Hepatocyte (in vitro differentiated cells): ENCODE data around the gene SRGAP2C. TPM values are rescaled to one million over a fixed set of nuclear protein-coding genes. Genes with fewer than 3 reads are reported as not detected.
"Not testable (repeated sequence)": the region's sequence is repeated elsewhere in the genome, so short reads cannot be mapped to it uniquely, and the experiment has no call there.

Experiments
- DNase-seq: peaks from one replicate; pipeline ENCODE4 v3.0.0-alpha.2; 2016; ENCODE audit warnings: low spot score
- H2AFZ ChIP-seq: fragments of 200-600 bp; sonication (generic); 2 replicates; pipeline ENCODE4 v1.6.0; 2016; ENCODE audit warnings: antibody characterized with exemption, mild to moderate bottlenecking
- H3K27ac ChIP-seq: fragments of 200-600 bp; sonication (generic); 2 replicates; pipeline ENCODE4 v1.5.1; 2016; ENCODE audit warnings: mild to moderate bottlenecking
- H3K27me3 ChIP-seq: fragments of 200-600 bp; sonication (generic); 2 replicates; pipeline ENCODE4 v1.6.1; 2016
- H3K36me3 ChIP-seq: fragments of 200-600 bp; sonication (generic); replicated peaks from 2 replicates; pipeline ENCODE4 v1.5.1; 2016; ENCODE audit warnings: low read depth; ENCODE audit not compliant: insufficient read depth
- H3K4me1 ChIP-seq: fragments of 200-600 bp; sonication (generic); 2 replicates; pipeline ENCODE4 v1.5.1; 2016; ENCODE audit warnings: mild to moderate bottlenecking, moderate library complexity; ENCODE audit not compliant: insufficient read depth
- H3K4me2 ChIP-seq: fragments of 200-600 bp; sonication (generic); 2 replicates; pipeline ENCODE4 v1.6.0; 2016
- H3K4me3 ChIP-seq: fragments of 200-600 bp; sonication (generic); 2 replicates; pipeline ENCODE4 v1.5.1; 2016; ENCODE audit warnings: mild to moderate bottlenecking
- H3K79me2 ChIP-seq: fragments of 200-600 bp; sonication (generic); 2 replicates; pipeline ENCODE4 v1.6.0; 2017; ENCODE audit warnings: mild to moderate bottlenecking
- H3K9me2 ChIP-seq: fragments of 200-600 bp; sonication (generic); replicated peaks from 2 replicates; pipeline ENCODE4 v1.6.0; 2017; ENCODE audit warnings: mild to moderate bottlenecking; ENCODE audit not compliant: insufficient read depth
- H3K9me3 ChIP-seq: fragments of 200-600 bp; sonication (generic); 2 replicates; pipeline ENCODE4 v1.5.1; 2016; ENCODE audit warnings: low read depth, mild to moderate bottlenecking
- H4K20me1 ChIP-seq: fragments of 200-600 bp; sonication (generic); 2 replicates; pipeline ENCODE4 v1.6.0; 2016; ENCODE audit warnings: mild to moderate bottlenecking; ENCODE audit not compliant: insufficient read depth, poor library complexity, severe bottlenecking
- WGBS: methylation state at CpG from one replicate; pipeline ENCODE4 v1.1.6; 2016; ENCODE audit warnings: low lambda C conversion rate; ENCODE audit errors: missing lambda C conversion rate; 5-methylcytosine and 5-hydroxymethylcytosine counted together
- polyA plus RNA-seq: library from polyadenylated mRNA; unstranded; fragments of >200 nt; fragmentation: Nextera tagmentation; extraction: Ambion mirVana; gene quantifications from 2 replicates; pipeline ENCODE4 v1.2.1, GENCODE V29; 2016
- total RNA-seq: library from RNA; depleted of rRNA; stranded (reverse); fragments of >200 nt; gene quantifications from 2 replicates; pipeline ENCODE4 v1.2.3, GENCODE V29; 2014

The SRGAP2C gene
- total and polyA plus RNA-seq, 2 experiments from 2014 or later = 7.2 to 10.6 TPM

- H3K4me3 ChIP-seq, H3K9me2 ChIP-seq, H3K36me3 ChIP-seq, H3K9me3 ChIP-seq, H3K27me3 ChIP-seq, DNase-seq, H3K27ac ChIP-seq, H3K4me2 ChIP-seq, H3K79me2 ChIP-seq, H4K20me1 ChIP-seq, H2AFZ ChIP-seq, H3K4me1 ChIP-seq: not testable (repeated sequence)
- WGBS = 92% methylated on average over 2 of the region's 3 CpGs
Measured at GRCh38 chr1:121343311-121343906, 158.6 kb downstream of the SRGAP2C start.

DNA sequence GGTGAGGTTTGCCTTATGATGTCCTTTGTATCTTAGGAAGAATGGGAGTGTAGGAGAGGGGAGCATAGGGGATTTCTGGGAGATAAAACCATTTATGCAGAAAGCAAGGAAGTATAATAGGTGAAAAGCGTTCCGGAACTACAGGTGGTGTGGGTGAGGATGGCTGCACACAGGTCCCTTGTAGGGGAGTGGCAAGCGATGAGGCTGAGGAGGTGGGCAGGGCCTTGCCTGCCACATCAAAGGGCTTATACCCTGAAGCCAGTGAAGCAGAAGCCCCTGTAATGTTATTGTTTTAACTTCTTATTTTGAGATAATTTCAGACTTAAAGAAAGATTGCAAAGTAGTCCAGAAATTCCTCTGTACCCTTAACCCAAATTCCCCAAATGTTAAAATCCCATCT lies 159.6 kb downstream of the SRGAP2C start:
- not testable (repeated sequence) for H2AFZ ChIP-seq, H3K36me3 ChIP-seq, H3K27ac ChIP-seq, H3K4me1 ChIP-seq, H3K27me3 ChIP-seq, H3K4me2 ChIP-seq, H3K9me3 ChIP-seq, H4K20me1 ChIP-seq, DNase-seq, H3K4me3 ChIP-seq, H3K9me2 ChIP-seq, H3K79me2 ChIP-seq
- WGBS = no CpG with 5 or more reads among the region's 3 CpGs

- not testable (repeated sequence) for H2AFZ ChIP-seq, H3K9me2 ChIP-seq, H3K27me3 ChIP-seq, H4K20me1 ChIP-seq, H3K27ac ChIP-seq, DNase-seq, H3K4me3 ChIP-seq, H3K79me2 ChIP-seq, H3K4me2 ChIP-seq, H3K4me1 ChIP-seq, H3K9me3 ChIP-seq, H3K36me3 ChIP-seq
- 89% methylated on average over 3 of the region's 3 CpGs for WGBS
Measured at GRCh38 chr1:121346654-121347053, 161.9 kb downstream of the SRGAP2C start.

- H3K27ac ChIP-seq, H4K20me1 ChIP-seq, H3K79me2 ChIP-seq, H3K4me3 ChIP-seq, H3K27me3 ChIP-seq, H3K4me1 ChIP-seq, DNase-seq, H2AFZ ChIP-seq, H3K9me2 ChIP-seq, H3K9me3 ChIP-seq, H3K4me2 ChIP-seq, H3K36me3 ChIP-seq: not testable (repeated sequence)
- WGBS = 68% methylated on average over 4 of the region's 5 CpGs
Measured at GRCh38 chr1:121347476-121347875, 162.7 kb downstream of the SRGAP2C start.

DNA sequence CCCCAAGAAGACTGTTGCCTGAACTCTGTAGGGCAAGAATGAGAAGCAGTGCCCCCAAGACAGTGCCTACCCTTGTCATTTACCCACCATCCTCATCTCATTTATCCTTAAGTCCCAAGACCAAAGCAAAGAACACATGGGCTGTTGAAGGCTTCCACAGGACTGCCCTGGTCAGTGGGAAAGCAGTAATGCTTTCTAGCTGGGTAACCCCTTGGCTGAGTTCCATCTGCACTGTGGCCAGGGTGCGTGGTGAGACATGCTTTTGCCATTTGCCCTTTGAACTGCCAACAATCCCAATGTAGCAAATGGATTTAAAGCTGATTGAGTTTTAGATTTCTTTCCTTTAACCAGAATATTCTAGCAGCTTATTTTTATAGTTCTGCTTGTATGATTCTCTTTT lies 163.3 kb downstream of the SRGAP2C start:
- H3K36me3 ChIP-seq, H3K9me3 ChIP-seq, H3K4me3 ChIP-seq, DNase-seq, H3K4me1 ChIP-seq, H3K9me2 ChIP-seq, H3K4me2 ChIP-seq, H2AFZ ChIP-seq, H3K27ac ChIP-seq, H4K20me1 ChIP-seq, H3K79me2 ChIP-seq, H3K27me3 ChIP-seq: not testable (repeated sequence)
- no CpG with 5 or more reads among the region's 1 CpG for WGBS

DNA sequence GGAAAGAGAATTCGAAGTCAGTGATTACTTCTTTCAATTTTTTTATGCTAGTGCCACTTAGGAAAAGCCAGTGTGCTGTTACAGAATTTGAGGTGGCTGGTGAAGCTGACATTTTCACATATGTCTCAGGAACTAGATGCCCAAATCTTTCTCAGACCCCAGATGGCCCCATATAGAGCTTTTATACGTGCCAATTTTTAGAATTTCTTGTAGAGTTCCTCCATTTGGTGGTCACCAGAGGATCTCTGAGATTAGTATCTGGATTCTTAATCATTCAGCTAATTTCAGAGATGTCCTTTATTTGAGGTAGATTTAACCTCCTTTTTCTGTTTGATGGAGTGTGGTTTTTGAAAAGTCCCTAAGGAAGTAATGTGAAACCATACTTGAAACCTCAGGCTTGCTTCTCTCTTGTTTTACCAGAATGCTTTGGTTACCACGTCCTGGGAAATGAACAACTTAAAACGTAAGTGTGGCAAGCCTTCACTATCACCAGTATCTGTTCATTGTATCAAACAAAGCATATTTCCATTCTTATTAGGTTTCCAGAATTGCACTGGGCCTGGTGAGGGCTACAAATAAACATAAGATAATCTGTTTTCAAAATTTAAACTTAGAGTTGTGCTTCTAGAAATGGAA lies 164.7 kb downstream of the SRGAP2C start:
- H3K27ac ChIP-seq, H3K4me2 ChIP-seq, H3K9me2 ChIP-seq, H3K27me3 ChIP-seq, H3K9me3 ChIP-seq, H2AFZ ChIP-seq, H3K4me1 ChIP-seq, DNase-seq, H3K36me3 ChIP-seq, H3K4me3 ChIP-seq, H3K79me2 ChIP-seq, H4K20me1 ChIP-seq: not testable (repeated sequence)
- WGBS = 100% methylated on average over 1 of the region's 4 CpGs

DNA sequence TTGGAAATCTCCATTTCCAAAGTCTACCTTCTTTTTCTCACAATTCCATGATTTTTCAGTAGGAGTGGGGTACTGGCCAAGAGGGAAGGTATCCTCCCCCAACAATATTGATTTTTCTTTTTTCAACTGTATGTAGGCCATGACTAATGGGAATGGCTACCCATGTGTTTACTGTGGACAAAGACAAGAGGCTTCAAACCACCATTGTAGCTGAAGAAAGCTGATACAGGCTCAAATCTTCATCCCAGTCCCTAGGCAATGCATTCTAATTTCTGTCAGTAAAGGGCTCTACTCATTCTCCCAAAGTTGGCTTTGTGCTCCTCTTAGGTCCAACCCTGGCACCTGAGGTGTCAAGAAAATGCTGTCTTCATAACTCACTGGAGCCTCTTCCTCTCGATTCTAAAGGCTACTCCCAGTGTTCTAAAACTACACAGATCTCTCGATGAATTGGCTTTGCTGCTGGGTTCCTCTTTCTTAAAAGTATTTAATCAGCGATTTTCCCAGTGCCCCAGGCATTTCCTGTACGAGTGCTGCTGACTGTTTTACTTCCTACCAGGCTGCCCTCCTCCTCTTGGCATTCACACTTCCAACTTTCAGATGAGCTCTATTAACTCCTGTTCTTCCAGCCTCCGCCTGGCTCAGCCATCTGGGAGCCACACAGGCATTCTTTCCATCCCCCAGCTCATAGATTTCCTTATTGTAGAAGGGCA lies 171.1 kb downstream of the SRGAP2C start:
- not testable (repeated sequence) for H3K4me2 ChIP-seq, H3K9me2 ChIP-seq, H3K27me3 ChIP-seq, H3K4me1 ChIP-seq, H3K4me3 ChIP-seq, H3K9me3 ChIP-seq, H3K27ac ChIP-seq, H3K36me3 ChIP-seq, H2AFZ ChIP-seq, DNase-seq, H3K79me2 ChIP-seq, H4K20me1 ChIP-seq
- no CpG with 5 or more reads among the region's 5 CpGs for WGBS

DNA sequence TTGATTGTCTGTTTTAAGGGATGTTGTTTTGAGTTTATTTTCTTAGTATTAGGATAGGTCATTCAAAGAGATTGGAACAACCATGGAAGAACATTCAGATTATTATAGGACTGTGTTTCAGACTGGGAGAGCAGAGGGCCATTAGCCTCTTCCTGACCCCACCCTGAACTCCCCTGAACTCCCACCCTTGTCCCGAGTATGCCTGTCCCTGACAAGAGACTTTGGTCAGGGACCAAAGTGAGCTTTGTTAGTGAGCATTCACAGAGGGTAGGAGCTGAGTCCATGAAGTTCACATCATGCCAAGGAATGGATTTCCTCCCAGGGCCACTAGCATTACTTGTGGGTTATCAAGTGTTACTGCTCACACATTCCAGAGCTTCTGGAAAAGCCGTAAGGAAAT lies 172.0 kb downstream of the SRGAP2C start:
- H3K27ac ChIP-seq, H3K27me3 ChIP-seq, H3K9me2 ChIP-seq, H3K4me1 ChIP-seq, H3K36me3 ChIP-seq, H3K9me3 ChIP-seq, H3K4me2 ChIP-seq, H4K20me1 ChIP-seq, H2AFZ ChIP-seq, DNase-seq, H3K4me3 ChIP-seq, H3K79me2 ChIP-seq: not testable (repeated sequence)
- WGBS = 67% methylated on average over 1 of the region's 2 CpGs

DNA sequence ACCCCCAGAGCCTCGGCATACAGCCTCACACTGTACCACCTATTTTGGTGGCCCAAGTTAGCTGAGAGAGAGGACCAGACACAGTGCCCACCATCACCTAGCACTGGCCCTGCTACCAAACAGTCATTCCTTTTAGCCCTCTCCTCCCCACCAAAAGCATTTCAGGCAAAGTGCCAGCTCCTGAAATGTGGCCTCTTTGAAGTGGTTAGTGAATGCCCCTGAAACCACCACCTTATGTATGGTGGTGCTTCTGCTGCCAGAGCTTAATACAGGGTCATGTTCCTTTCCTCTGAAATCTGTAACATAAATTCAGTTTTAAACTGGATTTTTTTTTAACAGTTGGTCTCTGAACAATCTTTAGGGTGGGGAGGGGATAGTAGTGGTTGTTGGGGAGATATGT lies 175.8 kb downstream of the SRGAP2C start:
- H3K27me3 ChIP-seq, H3K4me2 ChIP-seq, H4K20me1 ChIP-seq, H3K27ac ChIP-seq, H3K9me2 ChIP-seq, H2AFZ ChIP-seq, H3K4me1 ChIP-seq, H3K36me3 ChIP-seq, H3K9me3 ChIP-seq, DNase-seq, H3K79me2 ChIP-seq, H3K4me3 ChIP-seq: not testable (repeated sequence)
- no CpG with 5 or more reads among the region's 1 CpG for whole genome bisulfite sequencing
